HL-60/S4 treated with retinoic acid at 250 ng/mL for 4 days and 3 days (cell line): ENCODE data around the gene RAB5B.
"Not testable (repeated sequence)": the region's sequence is repeated elsewhere in the genome, so short reads cannot be mapped to it uniquely, and the experiment has no call there.

ENCODE experiments used
- in situ Hi-C: fragments of 300-500 bp; cut with MboI; formaldehyde crosslinking; loops from 2 replicates; pipeline ENCODE4 v1.7.0; 2022; ENCODE audit warnings: low sequenced_read_pairs

RAB5B gene

GRCh38 chr12:56013482-56013881, 39.6 kb downstream of the RAB5B start:
- in situ Hi-C loops, result no loop called here

- in situ Hi-C loops, result no loop called here
Observed at GRCh38 chr12:56014205-56014604, 40.3 kb downstream of the RAB5B start.

- in situ Hi-C loops, result no loop called here
Observed at GRCh38 chr12:56017181-56017580, 43.3 kb downstream of the RAB5B start.

GRCh38 chr12:56018356-56018755, 44.5 kb downstream of the RAB5B start:
- in situ Hi-C loops, result no loop called here

DNA sequence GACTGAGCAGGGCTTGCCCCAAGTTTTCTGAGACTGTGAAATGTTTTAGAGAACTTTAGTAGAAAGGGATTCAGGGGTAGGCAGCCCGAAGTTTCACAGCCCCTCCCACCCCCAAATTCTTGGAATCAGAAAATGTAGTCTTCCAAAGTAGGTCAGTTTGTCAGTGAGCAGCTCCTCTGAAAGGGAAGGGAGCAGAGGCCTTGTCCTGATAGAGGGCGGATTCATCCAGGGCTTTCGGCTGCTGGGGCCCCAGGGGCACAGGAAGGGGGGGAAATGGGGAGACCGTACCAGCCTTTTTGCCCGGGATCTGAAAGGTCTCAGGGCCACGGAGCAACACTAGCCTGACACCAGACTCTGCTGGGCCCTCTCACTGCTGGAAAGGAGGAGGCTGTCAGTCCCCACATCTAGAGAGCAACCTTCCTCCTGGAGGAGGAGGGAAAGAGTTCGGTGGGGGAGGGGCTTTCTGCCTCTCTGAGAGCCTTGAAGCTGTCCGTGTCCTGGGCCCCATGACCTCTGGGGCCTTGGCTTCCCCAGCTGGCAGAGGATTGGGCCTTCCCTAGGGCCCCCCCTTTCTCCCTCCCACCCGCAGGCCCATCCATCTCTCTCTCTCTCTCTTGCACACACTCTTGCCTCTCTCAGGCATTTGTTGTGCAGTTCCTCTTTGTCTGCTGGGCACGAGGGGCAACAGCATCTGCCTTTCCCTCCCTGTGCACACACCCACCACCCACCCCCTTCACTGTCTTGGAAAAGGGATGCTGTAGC, 46.7 kb downstream of the RAB5B start, which contains the start of gene IKZF4:
TSS of gene IKZF4 (plus strand) at position 621 of the 762 bp plus-strand sequence. CDS start 451 bp downstream, outside the sequence.
- in situ Hi-C loops, result no loop called here

DNA sequence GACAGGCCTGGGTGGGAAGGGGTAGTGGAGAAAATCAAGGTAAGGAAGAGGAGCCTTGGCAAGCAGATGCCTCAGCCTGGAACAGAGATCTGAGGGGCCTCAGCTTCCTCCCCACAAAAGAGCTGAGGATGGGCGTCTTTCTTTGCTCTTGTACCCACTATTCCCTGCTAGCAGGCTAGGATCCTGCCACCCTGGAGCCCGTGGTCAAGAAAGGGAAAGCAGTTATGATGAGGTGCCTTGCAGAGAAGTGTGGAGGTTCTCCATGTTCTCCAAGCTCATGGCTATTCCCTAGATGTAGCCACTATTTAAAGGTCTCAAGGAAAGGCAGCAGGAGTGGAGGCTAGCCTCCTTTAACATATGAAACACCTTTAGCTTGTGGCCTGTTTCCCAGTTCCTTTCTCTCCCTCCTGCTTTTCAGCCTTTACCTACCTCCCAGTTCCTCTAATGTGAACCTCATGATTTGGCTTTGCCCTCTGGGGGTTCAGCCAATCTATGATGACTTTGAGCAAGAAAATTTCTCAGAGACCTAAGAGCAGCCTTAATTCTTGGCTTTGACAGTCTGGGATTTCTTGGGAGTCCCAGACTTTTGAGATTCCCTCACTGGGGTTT, 48.1 kb downstream of the RAB5B start:
- in situ Hi-C loops, result no loop called here

GRCh38 chr12:56028511-56029165, 54.8 kb downstream of the RAB5B start:
- in situ Hi-C loops, result no loop called here

- in situ Hi-C loops, result no loop called here
Observed at GRCh38 chr12:56029166-56029519, 55.3 kb downstream of the RAB5B start.

GRCh38 chr12:56029666-56030293, 55.9 kb downstream of the RAB5B start:
- in situ Hi-C loops, result loop anchor here (10.0 kb wide), 1 partner anchor 295 kb away; no protein-coding TSS in a partner anchor

DNA sequence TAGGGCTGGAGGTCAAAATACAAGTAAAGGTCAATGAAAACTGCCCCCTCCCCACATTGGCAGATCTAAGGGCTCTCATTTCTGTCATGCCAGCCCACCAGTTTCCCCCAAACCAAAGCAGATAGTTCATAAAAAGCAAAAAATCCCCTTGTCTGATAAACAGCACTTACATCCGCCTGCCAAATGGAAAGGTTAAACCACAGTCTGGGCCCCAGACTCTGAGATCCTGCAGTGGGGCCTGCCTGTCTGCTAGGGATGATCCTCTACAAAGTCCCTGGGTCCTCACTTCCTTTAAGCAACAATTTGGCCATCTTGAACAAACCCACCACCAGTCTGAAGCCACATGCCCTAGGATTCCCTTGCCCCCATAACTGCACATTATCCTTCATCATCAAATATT, 58.1 kb downstream of the RAB5B start:
- in situ Hi-C loops, result loop anchor here (10.0 kb wide), 1 partner anchor 297 kb away; no protein-coding TSS in a partner anchor

- in situ Hi-C loops, result loop anchor here (5.0 to 10.0 kb wide), 2 partner anchors 32 to 300 kb away; no protein-coding TSS in a partner anchor
Observed at GRCh38 chr12:56034586-56035332, 60.9 kb downstream of the RAB5B start.

DNA sequence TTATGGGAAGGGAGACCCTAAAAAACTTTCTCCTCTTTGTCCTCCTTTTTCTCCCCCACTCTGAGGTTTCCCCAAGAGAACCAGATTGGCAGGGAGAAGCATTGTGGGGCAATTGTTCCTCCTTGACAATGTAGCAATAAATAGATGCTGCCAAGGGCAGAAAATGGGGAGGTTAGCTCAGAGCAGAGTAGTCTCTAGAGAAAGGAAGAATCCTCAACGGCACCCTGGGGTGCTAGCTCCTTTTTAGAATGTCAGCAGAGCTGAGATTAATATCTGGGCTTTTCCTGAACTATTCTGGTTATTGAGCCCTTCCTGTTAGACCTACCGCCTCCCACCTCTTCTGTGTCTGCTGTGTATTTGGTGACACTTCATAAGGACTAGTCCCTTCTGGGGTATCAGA, 63.3 kb downstream of the RAB5B start:
- in situ Hi-C loops, result loop anchor here (5.0 to 10.0 kb wide), 2 partner anchors 35 to 302 kb away; no protein-coding TSS in a partner anchor

GRCh38 chr12:56038022-56038655, 64.3 kb downstream of the RAB5B start:
- in situ Hi-C loops, result loop anchor here (5.0 to 10.0 kb wide), 2 partner anchors 36 to 303 kb away; no protein-coding TSS in a partner anchor

DNA sequence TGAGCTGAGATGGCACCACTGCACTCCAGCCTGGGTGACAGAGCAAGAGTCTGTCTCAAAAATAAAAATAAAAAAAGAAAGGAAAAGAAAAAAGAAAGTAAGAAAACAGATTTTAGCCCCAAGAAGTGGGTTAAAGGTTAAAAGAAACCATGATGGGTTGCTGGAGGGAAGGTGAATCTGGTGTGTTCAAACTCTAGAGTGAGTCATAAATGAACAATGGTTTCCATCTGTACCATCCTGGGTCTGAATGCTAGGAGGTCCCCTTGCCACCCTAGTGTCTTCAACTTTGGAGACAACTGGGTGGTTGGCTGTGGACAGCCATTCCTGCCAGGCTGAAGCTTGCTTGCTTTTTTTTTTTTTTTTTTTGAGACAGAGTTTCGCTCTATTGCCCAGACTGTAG, 66.3 kb downstream of the RAB5B start:
- in situ Hi-C loops, result no loop called here

- in situ Hi-C loops, result no loop called here
Observed at GRCh38 chr12:56040963-56041551, 67.2 kb downstream of the RAB5B start.

DNA sequence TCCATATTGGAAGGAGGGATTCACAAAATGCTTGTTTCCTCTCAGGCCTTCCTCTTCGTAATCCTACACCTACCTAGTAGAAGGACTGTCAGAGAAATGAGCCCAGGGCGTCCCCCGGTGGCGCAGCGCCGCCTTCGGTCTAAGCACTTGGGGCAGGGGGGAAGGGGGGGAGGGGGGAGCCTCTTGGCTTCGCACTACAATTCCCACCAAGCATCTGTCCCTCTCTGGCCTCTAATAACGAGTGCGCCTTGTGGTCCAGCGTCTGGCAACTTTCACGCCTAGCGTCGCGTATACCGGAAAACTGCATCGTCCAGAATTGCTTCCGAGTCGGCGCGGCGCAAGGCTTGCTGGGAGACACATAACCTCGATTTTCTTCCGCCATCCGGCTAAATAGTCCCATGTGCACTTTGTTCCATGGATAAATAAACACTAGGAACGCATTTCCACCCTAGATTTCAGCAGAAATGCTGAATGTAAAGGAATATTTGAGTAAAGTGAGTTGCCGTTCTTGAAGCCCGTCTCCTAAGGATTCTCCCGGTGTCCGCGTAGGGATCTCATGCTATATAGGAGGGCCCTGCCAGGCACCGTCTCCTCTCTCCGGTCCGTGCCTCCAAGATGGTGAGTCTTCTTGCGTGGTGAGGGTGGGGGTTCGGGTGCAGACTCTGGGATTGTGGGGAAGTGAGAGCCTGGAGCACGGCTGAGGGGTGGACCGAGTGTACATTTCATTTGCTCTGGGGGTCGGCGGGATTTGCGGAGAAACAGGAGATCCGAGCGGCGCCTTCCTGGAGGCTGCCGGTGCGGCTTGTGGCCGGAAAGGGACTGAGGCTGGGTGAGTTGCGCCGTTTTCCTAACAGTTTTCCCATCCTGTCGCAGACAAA, 67.9 kb downstream of the RAB5B start, which contains the start of gene RPS26:
TSS of gene RPS26 (plus strand) at position 367 of the 878 bp plus-strand sequence. CDS start at position 616, 249 bp downstream.
- in situ Hi-C loops, result no loop called here

DNA sequence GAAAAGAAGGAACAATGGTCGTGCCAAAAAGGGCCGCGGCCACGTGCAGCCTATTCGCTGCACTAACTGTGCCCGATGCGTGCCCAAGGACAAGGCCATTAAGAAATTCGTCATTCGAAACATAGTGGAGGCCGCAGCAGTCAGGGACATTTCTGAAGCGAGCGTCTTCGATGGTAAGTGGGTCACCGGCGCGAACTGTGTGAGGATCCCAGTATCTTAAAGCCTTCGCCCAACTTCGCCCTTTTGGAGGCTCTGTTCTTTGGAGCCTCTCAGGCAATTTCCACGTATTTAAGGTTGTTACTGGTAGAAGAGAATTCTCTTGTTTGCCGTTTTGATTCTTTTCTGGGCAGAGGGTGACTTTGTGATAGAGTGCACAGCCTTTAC, 68.5 kb downstream of the RAB5B start:
- in situ Hi-C loops, result not testable (repeated sequence)

GRCh38 chr12:56042843-56043242, 69.0 kb downstream of the RAB5B start:
- in situ Hi-C loops, result no loop called here
